ENCODE data around the gene TAF1C. TPM values are rescaled to one million over a fixed set of nuclear protein-coding genes. Genes with fewer than 3 reads are reported as not detected.

TAF1C gene
- total RNA-seq, 1 experiment from 2014 or later: 89.7 TPM

DNA sequence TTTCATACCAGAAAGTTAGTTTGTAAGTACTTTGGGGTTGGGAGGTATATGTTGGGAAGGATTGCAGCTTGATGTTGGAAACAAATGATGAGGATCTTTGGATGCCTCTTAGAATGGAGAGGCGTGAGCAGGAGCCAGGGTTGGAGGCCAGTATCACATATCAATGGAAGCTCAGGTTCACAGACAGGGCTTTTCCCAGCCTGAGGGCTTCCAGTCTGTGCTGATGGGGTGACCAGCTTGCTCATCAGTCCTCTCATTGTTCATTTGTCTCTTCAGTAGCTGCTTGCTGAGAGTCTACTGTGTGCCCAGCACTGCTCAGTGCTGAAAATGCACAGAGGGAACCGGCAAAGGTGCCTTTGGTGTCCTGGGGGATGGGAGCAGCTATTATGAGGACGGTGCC, 35.9 kb downstream of the TAF1C start:
- H3K27ac Mint-ChIP-seq: no peak overlapping the region
- ChIA-PET POLR2A (no interaction called here), CTCF (interaction anchor here (1.0 to 2.1 kb wide), 2 partner anchors 9 to 36 kb away, joined by 3 to 7 read pairs; partner anchors contain the start of gene TAF1C)
- DNase-seq (ENCODE audit: low spot score): no peak
- no peak overlapping the region for H3K4me3 Mint-ChIP-seq
- H3K36me3 Mint-ChIP-seq: no peaks in the 10 kb centered on the region
- no peak for ATAC-seq
- TF ChIP-seq TP53 (CRISPR knock-in tag; IDR thresholded peaks at IDR 0.05): no peak
- no peak for TF ChIP-seq ZNF138 (CRISPR knock-in tag; conservative IDR thresholded peaks at IDR 0.05)
- TF ChIP-seq, protein P1, sequence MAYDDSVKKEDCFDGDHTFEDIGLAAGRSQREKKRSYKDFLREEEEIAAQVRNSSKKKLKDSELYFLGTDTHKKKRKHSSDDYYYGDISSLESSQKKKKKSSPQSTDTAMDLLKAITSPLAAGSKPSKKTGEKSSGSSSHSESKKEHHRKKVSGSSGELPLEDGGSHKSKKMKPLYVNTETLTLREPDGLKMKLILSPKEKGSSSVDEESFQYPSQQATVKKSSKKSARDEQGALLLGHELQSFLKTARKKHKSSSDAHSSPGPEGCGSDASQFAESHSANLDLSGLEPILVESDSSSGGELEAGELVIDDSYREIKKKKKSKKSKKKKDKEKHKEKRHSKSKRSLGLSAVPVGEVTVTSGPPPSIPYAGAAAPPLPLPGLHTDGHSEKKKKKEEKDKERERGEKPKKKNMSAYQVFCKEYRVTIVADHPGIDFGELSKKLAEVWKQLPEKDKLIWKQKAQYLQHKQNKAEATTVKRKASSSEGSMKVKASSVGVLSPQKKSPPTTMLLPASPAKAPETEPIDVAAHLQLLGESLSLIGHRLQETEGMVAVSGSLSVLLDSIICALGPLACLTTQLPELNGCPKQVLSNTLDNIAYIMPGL (CRISPR knock-in tag; IDR thresholded peaks at IDR 0.05): no peak
- TF ChIP-seq GRHL2 (CRISPR knock-in tag; IDR thresholded peaks at IDR 0.05; ENCODE audit: insufficient replicate concordance, severe bottlenecking): no peak
- TF ChIP-seq IRF2 (CRISPR knock-in tag; IDR thresholded peaks at IDR 0.05; ENCODE audit: borderline replicate concordance, low read depth): no peak
- TF ChIP-seq MXD4 (CRISPR knock-in tag; IDR thresholded peaks at IDR 0.05; ENCODE audit: borderline replicate concordance): no peak
- TF ChIP-seq E2F5 (CRISPR knock-in tag; IDR thresholded peaks at IDR 0.05): no peak
- no peak for TF ChIP-seq PRRX2 (CRISPR knock-in tag; IDR thresholded peaks at IDR 0.05)
- no peak for TF ChIP-seq GABPB1 (CRISPR knock-in tag; IDR thresholded peaks at IDR 0.05)
- TF ChIP-seq SMAD3 (CRISPR knock-in tag; IDR thresholded peaks at IDR 0.05; ENCODE audit: borderline replicate concordance): no peak
- TF ChIP-seq STAT6 (CRISPR knock-in tag; conservative IDR thresholded peaks at IDR 0.05; ENCODE audit: low read depth): no peak
- TF ChIP-seq OVOL2 (CRISPR knock-in tag; IDR thresholded peaks at IDR 0.05; ENCODE audit: borderline replicate concordance): no peak
- no peak for TF ChIP-seq ATF2 (CRISPR knock-in tag; IDR thresholded peaks at IDR 0.05; ENCODE audit: borderline replicate concordance, low read depth)
- TF ChIP-seq ELF4 (CRISPR knock-in tag; IDR thresholded peaks at IDR 0.05; ENCODE audit: low read depth): no peak
- no peaks in the 10 kb centered on the region for H3K4me1 Mint-ChIP-seq
- peaks cover 11% of the 10 kb centered on the region for H3K27me3 Mint-ChIP-seq (ENCODE audit: low read depth)
- H3K9me3 Mint-ChIP-seq: no peaks in the 10 kb centered on the region

DNA sequence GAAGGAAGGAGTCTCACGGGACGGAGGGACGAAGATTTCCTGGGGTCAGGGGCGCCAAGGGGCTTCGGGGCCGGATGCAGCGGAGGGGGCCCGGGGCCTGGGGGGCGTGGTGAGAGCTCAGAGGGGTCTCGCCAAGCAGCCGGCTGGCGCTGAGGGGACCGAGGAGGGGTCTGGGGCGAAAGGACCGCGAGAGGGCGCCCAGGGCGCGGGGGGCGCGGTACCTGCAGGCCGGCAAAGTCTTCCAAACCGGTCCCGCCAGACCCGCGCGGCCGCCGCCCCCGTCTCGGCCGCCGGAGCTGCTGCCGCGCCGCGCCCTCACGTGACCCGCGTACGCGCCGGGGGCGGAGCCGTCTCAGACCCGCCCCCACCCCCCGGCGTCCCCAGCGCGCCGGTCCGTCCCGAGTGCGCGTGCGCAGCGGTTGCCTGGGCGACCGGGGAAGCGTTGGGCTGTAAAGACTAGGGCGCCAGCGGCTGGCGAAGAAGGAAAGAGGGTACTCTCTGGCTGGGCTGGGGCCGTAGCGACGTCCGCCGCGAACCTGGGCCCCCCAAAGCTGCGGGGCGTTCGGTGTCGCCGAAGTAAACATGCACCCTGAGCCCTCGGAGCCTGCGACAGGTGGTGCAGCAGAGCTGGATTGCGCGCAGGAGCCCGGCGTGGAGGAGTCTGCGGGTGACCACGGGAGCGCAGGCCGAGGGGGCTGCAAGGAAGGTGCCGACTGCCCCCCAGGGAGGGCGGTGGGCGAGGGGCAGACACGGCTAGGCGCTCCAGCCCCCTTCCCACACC, 41.8 kb downstream of the TAF1C start, which contains the start of the genes DNAAF1 and HSDL1:
DNAAF1 (plus strand) TSS at position 450 of the 781 bp plus-strand sequence; CDS start at position 583, 133 bp downstream.
HSDL1 (minus strand) TSS at position 319 of the 781 bp plus-strand sequence. CDS start 13,856 bp downstream, outside the sequence.
- CTCF ChIA-PET: interaction anchor here (0.5 to 3.0 kb wide), 10 partner anchors 16 to 1409 kb away, joined by 3 to 19 read pairs (median 4); partner anchors contain the start of genes MBTPS1 and TAF1C
- TF ChIP-seq GRHL2 (CRISPR knock-in tag; IDR thresholded peaks at IDR 0.05; ENCODE audit: insufficient replicate concordance, severe bottlenecking): no peak
- no peak for TF ChIP-seq ATF1 (CRISPR knock-in tag; IDR thresholded peaks at IDR 0.05)
- 0 out of 2 replicates have a peak, but pooled peaks have one; percentile 50 for TF ChIP-seq E2F5 (CRISPR knock-in tag; IDR thresholded peaks at IDR 0.05)
- TF ChIP-seq JUN (CRISPR knock-in tag; IDR thresholded peaks at IDR 0.05): no peak
- TF ChIP-seq, protein P1 (CRISPR knock-in tag; IDR thresholded peaks at IDR 0.05): peak; percentile 83
- no peak for TF ChIP-seq SMAD4 (CRISPR knock-in tag; IDR thresholded peaks at IDR 0.05)
- peak; percentile 82 for TF ChIP-seq SP1 (CRISPR knock-in tag; conservative IDR thresholded peaks at IDR 0.05)
- TF ChIP-seq USF1 (CRISPR knock-in tag; IDR thresholded peaks at IDR 0.05): peak; percentile 84
- no peak for TF ChIP-seq CREB1 (CRISPR knock-in tag; IDR thresholded peaks at IDR 0.05)
- no peak for TF ChIP-seq FOXP1 (CRISPR knock-in tag; IDR thresholded peaks at IDR 0.05; ENCODE audit: borderline replicate concordance)
- TF ChIP-seq USF2 (CRISPR knock-in tag; IDR thresholded peaks at IDR 0.05): peak; percentile 99

More for the DNA sequence above, 41.8 kb downstream of the TAF1C start, which contains the start of the genes DNAAF1 and HSDL1:
- H3K9me3 Mint-ChIP-seq: 0 out of 2 replicates have a peak, but pooled peaks cover 6% of the 10 kb centered on the region
- ATAC-seq (peak; percentile 71), DNase-seq (ENCODE audit: low spot score) (peak; percentile 93)
- POLR2A ChIA-PET: interaction anchor here (1.8 kb wide), 1 partner anchor 28 kb away, joined by 7 read pairs; the partner anchor contains the start of gene MBTPS1
- peak within 1 kb of the TSS; percentile 92 for H3K27ac Mint-ChIP-seq
- H3K4me3 Mint-ChIP-seq: peak within 1 kb of the TSS; percentile 98
- H3K4me1 Mint-ChIP-seq: peaks cover 12% of the 10 kb centered on the region
- 0 out of 2 replicates have a peak, but pooled peaks cover 6% of the 10 kb centered on the region for H3K36me3 Mint-ChIP-seq
- peaks cover 13% of the 10 kb centered on the region for H3K27me3 Mint-ChIP-seq (ENCODE audit: low read depth)
